ENCODE measurements around the gene TMPRSS9.

TMPRSS9 gene

GRCh38 chr19:2339644-2340310 is 20.3 kb upstream of the TMPRSS9 start:
- Histone ChIP-seq H2BK120ac (ENCODE audit: low read depth, low read length) (no peak overlapping the region), H3K9me3 (replicated peaks in 1 of 2; ENCODE audit: control insufficient read depth in 2 of 2, insufficient read depth in 1 of 2, low read depth in 1 of 2, low read length in 2 of 2) (peaks cover 0 to 8% of the 10 kb centered on the region in 2 donors), H2BK12ac (ENCODE audit: low read length) (no peak overlapping the region), H4K8ac (ENCODE audit: low read depth, low read length) (peak overlapping the region; percentile 6), H3K79me1 (ENCODE audit: low read depth, low read length) (peaks cover 42% of the 10 kb centered on the region), H3K27ac (replicated peaks; ENCODE audit: low read length) (no peak overlapping the region), H3K23ac (ENCODE audit: low read depth, low read length, poor library complexity) (peak overlapping the region; percentile 31), H3K4me1 (ENCODE audit: control insufficient read depth in 2 of 2, insufficient read depth in 1 of 2, low read depth in 1 of 2, low read length in 2 of 2) (peaks cover 12 to 14% of the 10 kb centered on the region in 2 donors), H3K14ac (ENCODE audit: low read length) (no peak overlapping the region), H2BK5ac (ENCODE audit: low read length) (peak overlapping the region; percentile 75), H3K18ac (ENCODE audit: low read length) (no peak overlapping the region), H3K27me3 (ENCODE audit: control insufficient read depth in 3 of 3, insufficient read depth in 3 of 3, low read depth in 1 of 3, low read length in 3 of 3) (no peaks in the 10 kb centered on the region), H2BK15ac (ENCODE audit: low read length) (no peak overlapping the region), H3K36me3 (replicated peaks in 1 of 2; ENCODE audit: control insufficient read depth in 2 of 2, insufficient read depth in 2 of 2, low read length in 2 of 2) (peaks cover 16 to 47% of the 10 kb centered on the region in 2 donors), H3K4me2 (ENCODE audit: insufficient read depth, low read length, poor library complexity, severe bottlenecking) (no peak overlapping the region), H4K91ac (ENCODE audit: low read depth, low read length, poor library complexity) (no peak overlapping the region), H2AFZ (ENCODE audit: low read length) (no peak overlapping the region), H3K4ac (ENCODE audit: low read length) (no peak overlapping the region), H3K4me3 (ENCODE audit: low read length in 2 of 2) (no peak overlapping the region), H3K9ac (ENCODE audit: low read depth, low read length, poor library complexity) (no peak overlapping the region), H2AK5ac (ENCODE audit: low read depth, low read length) (no peak overlapping the region)
- WGBS, 2 donors (ENCODE audit: extremely low coverage in 2 of 2, insufficient read length in 2 of 2, insufficient replicate concordance in 1 of 2): no CpG with 5 or more reads among the region's 52 CpGs
- no peak for DNase-seq (ENCODE audit: low spot score)

DNA sequence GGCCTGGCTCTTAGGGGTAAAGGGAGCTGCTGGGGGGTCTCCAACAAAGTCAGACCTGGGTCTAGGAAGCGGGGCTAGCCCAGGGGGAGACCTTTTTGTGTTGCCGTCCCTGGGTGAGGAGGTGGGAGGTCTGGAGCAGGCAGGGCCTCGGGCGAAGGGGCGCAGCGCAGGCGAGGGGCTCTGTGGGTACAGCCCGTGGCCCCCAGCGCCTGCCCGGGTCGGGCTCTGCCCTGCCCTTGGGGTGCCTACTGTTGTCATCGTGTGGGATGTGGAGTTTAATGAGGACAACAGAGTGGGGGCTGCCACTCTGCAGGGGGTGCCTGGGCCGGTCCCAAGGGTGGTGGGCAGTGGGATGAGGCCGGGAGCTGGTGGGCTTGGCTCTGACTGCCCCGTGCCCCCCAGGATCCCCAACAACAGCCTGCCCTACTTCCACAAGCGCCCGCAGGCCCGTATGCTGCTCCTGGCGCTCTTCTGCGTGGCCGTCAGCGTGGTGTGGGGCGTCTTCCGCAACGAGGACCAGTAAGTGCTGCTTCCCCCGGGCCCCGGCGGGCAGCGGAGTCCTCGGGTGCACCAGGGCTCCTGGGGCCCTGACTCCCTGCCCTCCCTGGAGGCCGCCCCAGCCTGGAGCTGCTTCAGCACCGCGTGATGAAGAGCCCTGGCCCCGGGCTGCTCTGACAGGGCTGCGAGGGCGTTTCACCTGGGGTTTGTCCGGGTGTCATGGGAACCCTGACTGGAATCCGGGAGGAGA is 19.4 kb upstream of the TMPRSS9 start:
- H3K4me2 ChIP-seq (ENCODE audit: insufficient read depth, low read length, poor library complexity, severe bottlenecking): no peak overlapping the region
- H2AK5ac ChIP-seq (ENCODE audit: low read depth, low read length): no peak overlapping the region
- H3K27ac ChIP-seq (replicated peaks; ENCODE audit: low read length): no peak overlapping the region
- peaks cover 20 to 54% of the 10 kb centered on the region in 2 donors for H3K36me3 ChIP-seq (replicated peaks in 1 of 2; ENCODE audit: control insufficient read depth in 2 of 2, insufficient read depth in 2 of 2, low read length in 2 of 2)
- peaks cover 12 to 14% of the 10 kb centered on the region in 2 donors for H3K4me1 ChIP-seq (ENCODE audit: control insufficient read depth in 2 of 2, insufficient read depth in 1 of 2, low read depth in 1 of 2, low read length in 2 of 2)
- H2BK12ac ChIP-seq (ENCODE audit: low read length): no peak overlapping the region
- no peak overlapping the region for H3K4ac ChIP-seq (ENCODE audit: low read length)
- no peak overlapping the region for H2BK120ac ChIP-seq (ENCODE audit: low read depth, low read length)
- no peak overlapping the region for H2BK15ac ChIP-seq (ENCODE audit: low read length)
- H3K9ac ChIP-seq (ENCODE audit: low read depth, low read length, poor library complexity): no peak overlapping the region
- DNase-seq (ENCODE audit: low spot score): no peak
- no peak overlapping the region for H3K18ac ChIP-seq (ENCODE audit: low read length)
- WGBS, 2 donors (ENCODE audit: extremely low coverage in 2 of 2, insufficient read length in 2 of 2, insufficient replicate concordance in 1 of 2): no CpG with 5 or more reads among the region's 38 CpGs
- peak overlapping the region; percentile 55 for H3K23ac ChIP-seq (ENCODE audit: low read depth, low read length, poor library complexity)
- no peaks in the 10 kb centered on the region for H3K27me3 ChIP-seq (ENCODE audit: control insufficient read depth in 3 of 3, insufficient read depth in 3 of 3, low read depth in 1 of 3, low read length in 3 of 3)
- no peak overlapping the region for H2AFZ ChIP-seq (ENCODE audit: low read length)
- H2BK5ac ChIP-seq (ENCODE audit: low read length): no peak overlapping the region
- H3K4me3 ChIP-seq (ENCODE audit: low read length in 2 of 2): no peak overlapping the region
- H3K9me3 ChIP-seq (replicated peaks in 1 of 2; ENCODE audit: control insufficient read depth in 2 of 2, insufficient read depth in 1 of 2, low read depth in 1 of 2, low read length in 2 of 2): peaks cover 0 to 6% of the 10 kb centered on the region in 2 donors
- peaks cover 34% of the 10 kb centered on the region for H3K79me1 ChIP-seq (ENCODE audit: low read depth, low read length)
- no peak overlapping the region for H4K8ac ChIP-seq (ENCODE audit: low read depth, low read length)
- H3K14ac ChIP-seq (ENCODE audit: low read length): no peak overlapping the region
- no peak overlapping the region for H4K91ac ChIP-seq (ENCODE audit: low read depth, low read length, poor library complexity)

GRCh38 chr19:2341244-2341751 is 18.8 kb upstream of the TMPRSS9 start:
- H4K8ac ChIP-seq (ENCODE audit: low read depth, low read length): no peak overlapping the region
- H3K36me3 ChIP-seq (replicated peaks in 1 of 2; ENCODE audit: control insufficient read depth in 2 of 2, insufficient read depth in 2 of 2, low read length in 2 of 2): peaks cover 20 to 60% of the 10 kb centered on the region in 2 donors
- no peak for DNase-seq (ENCODE audit: low spot score)
- H3K23ac ChIP-seq (ENCODE audit: low read depth, low read length, poor library complexity): peak overlapping the region; percentile 55
- H3K4me2 ChIP-seq (ENCODE audit: insufficient read depth, low read length, poor library complexity, severe bottlenecking): no peak overlapping the region
- no peak overlapping the region for H3K4ac ChIP-seq (ENCODE audit: low read length)
- no peak overlapping the region for H3K18ac ChIP-seq (ENCODE audit: low read length)
- H2AFZ ChIP-seq (ENCODE audit: low read length): no peak overlapping the region
- H3K4me3 ChIP-seq (ENCODE audit: low read length in 2 of 2): no peak overlapping the region
- H3K27me3 ChIP-seq (ENCODE audit: control insufficient read depth in 3 of 3, insufficient read depth in 3 of 3, low read depth in 1 of 3, low read length in 3 of 3): no peaks in the 10 kb centered on the region
- H2AK5ac ChIP-seq (ENCODE audit: low read depth, low read length): no peak overlapping the region
- peak overlapping the region; percentile 56 for H3K14ac ChIP-seq (ENCODE audit: low read length)
- H3K79me1 ChIP-seq (ENCODE audit: low read depth, low read length): peaks cover 30% of the 10 kb centered on the region
- no peak overlapping the region for H3K27ac ChIP-seq (replicated peaks; ENCODE audit: low read length)
- no peak overlapping the region for H4K91ac ChIP-seq (ENCODE audit: low read depth, low read length, poor library complexity)
- H2BK120ac ChIP-seq (ENCODE audit: low read depth, low read length): no peak overlapping the region
- H2BK12ac ChIP-seq (ENCODE audit: low read length): no peak overlapping the region
- H3K9me3 ChIP-seq (replicated peaks in 1 of 2; ENCODE audit: control insufficient read depth in 2 of 2, insufficient read depth in 1 of 2, low read depth in 1 of 2, low read length in 2 of 2): peaks cover 0 to 6% of the 10 kb centered on the region in 2 donors
- no peak overlapping the region for H3K9ac ChIP-seq (ENCODE audit: low read depth, low read length, poor library complexity)
- H3K4me1 ChIP-seq (ENCODE audit: control insufficient read depth in 2 of 2, insufficient read depth in 1 of 2, low read depth in 1 of 2, low read length in 2 of 2): peaks cover 12 to 14% of the 10 kb centered on the region in 2 donors
- no peak overlapping the region for H2BK15ac ChIP-seq (ENCODE audit: low read length)
- no peak overlapping the region for H2BK5ac ChIP-seq (ENCODE audit: low read length)
- no CpG with 5 or more reads among the region's 24 CpGs for WGBS, 2 donors (ENCODE audit: extremely low coverage in 2 of 2, insufficient read length in 2 of 2, insufficient replicate concordance in 1 of 2)

DNA sequence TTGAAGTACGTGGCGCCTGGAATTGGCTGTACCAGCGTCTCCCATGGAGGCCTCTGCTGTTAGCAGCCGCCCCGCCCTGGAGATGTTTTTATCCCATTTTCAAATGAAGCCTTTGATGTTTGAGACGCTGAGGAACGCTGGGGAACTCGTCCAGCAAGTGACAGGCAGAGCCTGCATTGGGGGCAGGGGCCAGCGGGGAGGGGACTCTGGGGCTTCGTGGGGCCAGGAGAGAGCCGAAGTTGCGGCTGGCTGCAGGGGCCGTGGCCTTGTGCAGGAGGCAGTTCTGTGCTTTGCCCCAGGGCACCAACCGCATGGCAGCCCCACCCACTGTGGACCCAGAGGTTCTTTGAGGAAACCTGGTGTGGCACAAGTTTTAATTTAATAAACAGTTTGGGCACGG is 18.1 kb upstream of the TMPRSS9 start:
- Histone ChIP-seq H2BK15ac (ENCODE audit: low read length) (no peak overlapping the region), H2AK5ac (ENCODE audit: low read depth, low read length) (no peak overlapping the region), H3K36me3 (replicated peaks in 1 of 2; ENCODE audit: control insufficient read depth in 2 of 2, insufficient read depth in 2 of 2, low read length in 2 of 2) (peaks cover 14 to 66% of the 10 kb centered on the region in 2 donors), H3K4me2 (ENCODE audit: insufficient read depth, low read length, poor library complexity, severe bottlenecking) (no peak overlapping the region), H3K23ac (ENCODE audit: low read depth, low read length, poor library complexity) (no peak overlapping the region), H3K9me3 (replicated peaks in 1 of 2; ENCODE audit: control insufficient read depth in 2 of 2, insufficient read depth in 1 of 2, low read depth in 1 of 2, low read length in 2 of 2) (no peaks in the 10 kb centered on the region), H3K4me3 (ENCODE audit: low read length in 2 of 2) (no peak overlapping the region), H3K27me3 (ENCODE audit: control insufficient read depth in 3 of 3, insufficient read depth in 3 of 3, low read depth in 1 of 3, low read length in 3 of 3) (no peaks in the 10 kb centered on the region), H2BK120ac (ENCODE audit: low read depth, low read length) (no peak overlapping the region), H3K18ac (ENCODE audit: low read length) (no peak overlapping the region), H2AFZ (ENCODE audit: low read length) (no peak overlapping the region), H3K4ac (ENCODE audit: low read length) (no peak overlapping the region), H3K14ac (ENCODE audit: low read length) (no peak overlapping the region), H2BK5ac (ENCODE audit: low read length) (no peak overlapping the region), H2BK12ac (ENCODE audit: low read length) (no peak overlapping the region), H3K9ac (ENCODE audit: low read depth, low read length, poor library complexity) (no peak overlapping the region), H4K91ac (ENCODE audit: low read depth, low read length, poor library complexity) (no peak overlapping the region), H3K27ac (replicated peaks; ENCODE audit: low read length) (no peak overlapping the region), H4K8ac (ENCODE audit: low read depth, low read length) (no peak overlapping the region), H3K4me1 (ENCODE audit: control insufficient read depth in 2 of 2, insufficient read depth in 1 of 2, low read depth in 1 of 2, low read length in 2 of 2) (peaks cover 6 to 8% of the 10 kb centered on the region in 2 donors), H3K79me1 (ENCODE audit: low read depth, low read length) (peaks cover 23% of the 10 kb centered on the region)
- no CpG with 5 or more reads among the region's 15 CpGs for WGBS, 2 donors (ENCODE audit: extremely low coverage in 2 of 2, insufficient read length in 2 of 2, insufficient replicate concordance in 1 of 2)
- DNase-seq (ENCODE audit: low spot score): no peak
